Gastrocnemius medialis (tissue), 4 donors: ENCODE measurements around the gene SLC41A1. TPM values are rescaled to one million over a fixed set of nuclear protein-coding genes. Genes with fewer than 3 reads are reported as not detected.

Experiments used
- ATAC-seq, 2 donors: fragments of 150-250 bp; one replicate each; pipeline ENCODE4 v1.9.1; 2016
- DNase-seq, 2 donors: peaks; one replicate each; pipeline ENCODE4 v3.0.0-alpha.2; 2019
- H3K27ac ChIP-seq, 4 donors: fragments of 200-600 bp; sonication (generic); 1 replicate in 1 of 4; 2 replicates in 3 of 4; pipeline ENCODE4 v1.5.1; 2016 to 2018; ENCODE audit warnings: mild to moderate bottlenecking in 2 of 4, moderate library complexity in 1 of 4
- H3K27me3 ChIP-seq, 3 donors: fragments of 200-600 bp; sonication (generic) in 2 of 3; 1 replicate in 1 of 3; 2 replicates in 2 of 3; pipeline versions ENCODE4 v1.5.1 to v1.6.0; 2016 to 2019; ENCODE audit warnings: mild to moderate bottlenecking in 1 of 3, moderate library complexity in 1 of 3
- H3K36me3 ChIP-seq, 2 donors: fragments of 200-600 bp; sonication (generic) in 1 of 2; one replicate each; pipeline ENCODE4 v1.5.1; 2017 to 2018
- H3K4me1 ChIP-seq, 2 donors: fragments of 200-600 bp; sonication (generic) in 1 of 2; one replicate each; pipeline ENCODE4 v1.5.1; 2016 to 2017; ENCODE audit warnings: mild to moderate bottlenecking in 2 of 2
- H3K4me3 ChIP-seq, 4 donors: fragments of 200-600 bp; sonication (generic) in 3 of 4; 1 replicate in 1 of 4; 2 replicates in 3 of 4; pipeline ENCODE4 v1.5.1; 2016 to 2019; ENCODE audit warnings: mild to moderate bottlenecking in 2 of 4
- H3K9me3 ChIP-seq, 3 donors: fragments of 200-600 bp; sonication (generic) in 2 of 3; 1 replicate in 1 of 3; 2 replicates in 2 of 3; pipeline ENCODE4 v1.5.1; 2016 to 2019
- POLR2A ChIP-seq, 2 donors: fragments of 450-650 bp; IDR thresholded peaks; one replicate each; pipeline ENCODE4 v1.6.1; 2017; ENCODE audit warnings: antibody characterized with exemption in 2 of 2, mild to moderate bottlenecking in 2 of 2, moderate library complexity in 2 of 2
- in situ Hi-C, 4 donors: fragments of 200-750 bp; cut with MboI; loops; one replicate each; pipeline versions ENCODE4 v1.15.0 to v1.8.0; 2017; ENCODE audit warnings: low sequenced_read_pairs in 4 of 4
- intact Hi-C: fragments of 100-400 bp; cut with DNase I; formaldehyde crosslinking; loops from one replicate; pipeline ENCODE4 v1.15.1; 2023; ENCODE audit warnings: low total_unique reads
- total RNA-seq, 4 donors: library from RNA; depleted of rRNA; stranded (reverse); fragments of >200 nt; gene quantifications; one replicate each; pipeline versions ENCODE4 v1.1.0 to v1.2.3, GENCODE V29; 2016
- TF ChIP-seq, protein P1 (sequence below), 5 experiments: fragments of 450-650 bp in 3 of 5; fragments of 200-600 bp in 2 of 5; sonication (generic) in 2 of 5; IDR thresholded peaks in 4 of 5; conservative IDR thresholded peaks in 1 of 5; 1 replicate in 4 of 5; 2 replicates in 1 of 5; pipeline ENCODE4 v1.5.1; 2016 to 2019; ENCODE audit warnings: antibody characterized with exemption in 5 of 5, mild to moderate bottlenecking in 3 of 5, moderate library complexity in 3 of 5

The SLC41A1 gene
- total RNA-seq, 4 donors from 2014 or later: 21.5 to 39.8 (median 36.8) TPM

DNA sequence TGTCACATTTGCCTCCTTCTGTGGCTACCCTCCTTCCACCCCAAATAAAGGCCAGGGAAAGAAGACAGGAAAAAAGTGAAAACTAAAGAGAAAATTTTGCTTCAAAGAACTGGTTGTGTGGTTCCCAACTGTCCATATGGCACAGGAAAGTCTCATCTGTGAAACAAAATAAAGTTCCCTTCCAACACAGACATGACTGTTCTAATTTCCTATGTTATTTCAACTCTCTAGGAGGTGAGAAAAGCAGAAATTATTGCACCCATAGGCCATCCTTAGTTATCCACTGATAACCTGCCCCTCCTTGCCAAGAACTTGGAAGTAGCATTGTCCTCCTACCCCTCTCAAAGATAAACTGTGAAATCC, 29.6 kb downstream of the SLC41A1 start:
- intact Hi-C loops (loop anchor here (2.0 kb wide), 1 partner anchor 29 kb away; the partner anchor contains the start of gene SLC41A1), in situ Hi-C loops (loop anchor here in 2 of 4 donors (25.0 kb wide), 2 partner anchors 129 to 329 kb away; partner anchors contain the start of gene AVPR1B (in 1 of the 2))
- Histone ChIP-seq H3K4me3 (no peak overlapping the region), H3K9me3 (no peaks in the 10 kb centered on the region), H3K36me3 (no peaks in the 10 kb centered on the region), H3K27me3 (no peaks in the 10 kb centered on the region), H3K4me1 (peaks cover 15 to 23% of the 10 kb centered on the region in 2 donors), H3K27ac (peak overlapping the region; percentile 70 to 84 (median 80))
- TF ChIP-seq POLR2A (IDR thresholded peaks at IDR 0.05): no peak
- TF ChIP-seq, protein P1, sequence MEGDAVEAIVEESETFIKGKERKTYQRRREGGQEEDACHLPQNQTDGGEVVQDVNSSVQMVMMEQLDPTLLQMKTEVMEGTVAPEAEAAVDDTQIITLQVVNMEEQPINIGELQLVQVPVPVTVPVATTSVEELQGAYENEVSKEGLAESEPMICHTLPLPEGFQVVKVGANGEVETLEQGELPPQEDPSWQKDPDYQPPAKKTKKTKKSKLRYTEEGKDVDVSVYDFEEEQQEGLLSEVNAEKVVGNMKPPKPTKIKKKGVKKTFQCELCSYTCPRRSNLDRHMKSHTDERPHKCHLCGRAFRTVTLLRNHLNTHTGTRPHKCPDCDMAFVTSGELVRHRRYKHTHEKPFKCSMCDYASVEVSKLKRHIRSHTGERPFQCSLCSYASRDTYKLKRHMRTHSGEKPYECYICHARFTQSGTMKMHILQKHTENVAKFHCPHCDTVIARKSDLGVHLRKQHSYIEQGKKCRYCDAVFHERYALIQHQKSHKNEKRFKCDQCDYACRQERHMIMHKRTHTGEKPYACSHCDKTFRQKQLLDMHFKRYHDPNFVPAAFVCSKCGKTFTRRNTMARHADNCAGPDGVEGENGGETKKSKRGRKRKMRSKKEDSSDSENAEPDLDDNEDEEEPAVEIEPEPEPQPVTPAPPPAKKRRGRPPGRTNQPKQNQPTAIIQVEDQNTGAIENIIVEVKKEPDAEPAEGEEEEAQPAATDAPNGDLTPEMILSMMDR (IDR thresholded peaks at IDR 0.05 in 4 of 5, conservative IDR thresholded peaks at IDR 0.05 in 1 of 5): no peak
- ATAC-seq: peak; percentile 8 to 11
- no peak for DNase-seq

GRCh38 chr1:205782627-205783432, 30.2 kb downstream of the SLC41A1 start:
- no peaks in the 10 kb centered on the region for H3K9me3 ChIP-seq
- no peak overlapping the region for H3K4me3 ChIP-seq
- intact Hi-C loops: loop anchor here (2.0 kb wide), 1 partner anchor 30 kb away; the partner anchor contains the start of gene SLC41A1
- ATAC-seq (no peak), DNase-seq (no peak)
- TF ChIP-seq POLR2A (IDR thresholded peaks at IDR 0.05): no peak
- TF ChIP-seq, protein P1 (IDR thresholded peaks at IDR 0.05 in 4 of 5, conservative IDR thresholded peaks at IDR 0.05 in 1 of 5): no peak
- H3K36me3 ChIP-seq: no peaks in the 10 kb centered on the region
- in situ Hi-C loops: loop anchor here in 2 of 4 donors (25.0 kb wide), 2 partner anchors 129 to 329 kb away; partner anchors contain the start of gene AVPR1B (in 1 of the 2)
- H3K4me1 ChIP-seq: peaks cover 15 to 23% of the 10 kb centered on the region in 2 donors
- no peaks in the 10 kb centered on the region for H3K27me3 ChIP-seq
- H3K27ac ChIP-seq: peak overlapping the region; percentile 70 to 84 (median 80)

GRCh38 chr1:205780335-205780734, 32.7 kb downstream of the SLC41A1 start:
- DNase-seq (no peak), ATAC-seq (no peak)
- no peak overlapping the region for H3K4me3 ChIP-seq
- H3K36me3 ChIP-seq: no peaks in the 10 kb centered on the region
- H3K9me3 ChIP-seq: no peaks in the 10 kb centered on the region
- no peak for TF ChIP-seq POLR2A (IDR thresholded peaks at IDR 0.05)
- TF ChIP-seq, protein P1 (IDR thresholded peaks at IDR 0.05 in 4 of 5, conservative IDR thresholded peaks at IDR 0.05 in 1 of 5): no peak
- in situ Hi-C loops (loop anchor here in 2 of 4 donors (25.0 kb wide), 2 partner anchors 132 to 332 kb away; partner anchors contain the start of gene AVPR1B (in 1 of the 2)), intact Hi-C loops (no loop called here)
- no peak overlapping the region for H3K27ac ChIP-seq
- peaks cover 15 to 23% of the 10 kb centered on the region in 2 donors for H3K4me1 ChIP-seq
- no peaks in the 10 kb centered on the region for H3K27me3 ChIP-seq

DNA sequence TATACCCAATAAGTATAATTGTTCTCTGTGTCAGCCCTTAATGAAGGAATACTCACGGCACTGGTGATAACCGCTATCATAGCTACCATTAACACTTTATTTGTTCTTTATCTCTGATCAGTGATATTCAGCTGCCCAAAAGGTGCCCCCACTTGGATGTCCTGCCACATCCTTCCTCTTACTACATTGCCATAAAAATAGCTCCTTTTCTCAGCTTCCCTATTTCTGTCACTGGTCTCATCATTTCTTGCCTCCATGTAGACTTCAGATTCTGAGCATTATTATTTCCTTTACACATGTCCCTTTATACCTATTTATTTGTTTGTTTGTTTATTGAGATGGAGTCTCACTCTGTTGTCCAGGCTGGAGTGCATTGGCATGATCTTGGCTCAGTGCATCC, 35.0 kb downstream of the SLC41A1 start:
- in situ Hi-C loops: loop anchor here in 2 of 4 donors (25.0 kb wide), 2 partner anchors 134 to 334 kb away; partner anchors contain the start of gene AVPR1B (in 1 of the 2)
- Histone ChIP-seq H3K4me1 (peaks cover 4 to 13% of the 10 kb centered on the region in 2 donors), H3K27me3 (no peaks in the 10 kb centered on the region), H3K36me3 (no peaks in the 10 kb centered on the region), H3K9me3 (no peaks in the 10 kb centered on the region), H3K4me3 (no peak overlapping the region), H3K27ac (no peak overlapping the region)
- TF ChIP-seq, protein P1 (IDR thresholded peaks at IDR 0.05 in 4 of 5, conservative IDR thresholded peaks at IDR 0.05 in 1 of 5): no peak
- no peak for TF ChIP-seq POLR2A (IDR thresholded peaks at IDR 0.05)
- ATAC-seq (no peak), DNase-seq (no peak)
- intact Hi-C loops: no loop called here
